Activated CD8-positive, alpha-beta T cell treated with anti-CD3 and anti-CD28 coated beads for 36 hours (primary cell): ENCODE measurements around the gene CCL21. TPM values are rescaled to one million over a fixed set of nuclear protein-coding genes. Genes with fewer than 3 reads are reported as not detected.
"Not testable (repeated sequence)": the region's sequence is repeated elsewhere in the genome, so short reads cannot be mapped to it uniquely, and the experiment has no call there.

Source experiments
- ATAC-seq: fragments of 200-7000 bp; cut with Tn5 transposase; one replicate; pipeline ENCODE4 v1.10.0; 2021; ENCODE audit warnings: mild to moderate bottlenecking, moderate library complexity
- CTCF ChIA-PET: fragments of 350-600 bp; sonication (Branson Sonifier 250); formaldehyde crosslinking; loops from one replicate; lab custom pipeline; 2021; ENCODE audit warnings: antibody characterized with exemption; lab: Charles Lee
- POLR2A ChIA-PET: fragments of 350-600 bp; sonication (Branson Sonifier 250); formaldehyde crosslinking; loops from one replicate; lab custom pipeline; 2021; ENCODE audit warnings: antibody characterized with exemption; lab: Charles Lee
- DNase-seq: peaks from one replicate; pipeline ENCODE4 v3.0.0-alpha.2; 2020
- H3K27ac Mint-ChIP-seq: one replicate; pipeline ENCODE4 v1.8.0; 2021; ENCODE audit warnings: mild to moderate bottlenecking, mixed read lengths
- H3K27me3 Mint-ChIP-seq: one replicate; pipeline ENCODE4 v1.8.0; 2021; ENCODE audit warnings: mixed read lengths
- H3K36me3 Mint-ChIP-seq: one replicate; pipeline ENCODE4 v1.8.0; 2021; ENCODE audit warnings: low read depth, mixed read lengths
- H3K4me1 Mint-ChIP-seq: one replicate; pipeline ENCODE4 v1.8.0; 2021; ENCODE audit warnings: low read depth, mixed read lengths
- H3K4me3 Mint-ChIP-seq: one replicate; pipeline ENCODE4 v1.8.0; 2021; ENCODE audit warnings: mild to moderate bottlenecking, moderate library complexity, mixed read lengths
- H3K9me3 Mint-ChIP-seq: one replicate; pipeline ENCODE4 v1.8.0; 2021; ENCODE audit warnings: mixed read lengths
- intact Hi-C: fragments of 100-400 bp; cut with micrococcal nuclease; formaldehyde crosslinking; loops from one replicate; pipeline ENCODE4 v1.10.0; 2022
- total RNA-seq, 2 experiments: library from RNA; stranded (reverse); gene quantifications; one replicate each; pipeline ENCODE4 v1.2.3, GENCODE V29; 2021
- TF ChIP-seq, protein P1 (sequence below): fragments of 200-600 bp; IDR thresholded peaks from one replicate; pipeline ENCODE4 v1.8.0; 2022; ENCODE audit warnings: antibody characterized with exemption, mild to moderate bottlenecking

Gene CCL21
- total RNA-seq, 2 experiments from 2014 or later: not detected

- intact Hi-C loops: no loop called here
- Mint-ChIP-seq H3K4me3 (no peak overlapping the region), H3K36me3 (no peaks in the 10 kb centered on the region), H3K27me3 (peaks cover 2% of the 10 kb centered on the region), H3K9me3 (no peaks in the 10 kb centered on the region), H3K27ac (no peak overlapping the region), H3K4me1 (no peaks in the 10 kb centered on the region)
- no peak for ATAC-seq
- ChIA-PET CTCF (no interaction called here), POLR2A (no interaction called here)
- TF ChIP-seq, protein P1, sequence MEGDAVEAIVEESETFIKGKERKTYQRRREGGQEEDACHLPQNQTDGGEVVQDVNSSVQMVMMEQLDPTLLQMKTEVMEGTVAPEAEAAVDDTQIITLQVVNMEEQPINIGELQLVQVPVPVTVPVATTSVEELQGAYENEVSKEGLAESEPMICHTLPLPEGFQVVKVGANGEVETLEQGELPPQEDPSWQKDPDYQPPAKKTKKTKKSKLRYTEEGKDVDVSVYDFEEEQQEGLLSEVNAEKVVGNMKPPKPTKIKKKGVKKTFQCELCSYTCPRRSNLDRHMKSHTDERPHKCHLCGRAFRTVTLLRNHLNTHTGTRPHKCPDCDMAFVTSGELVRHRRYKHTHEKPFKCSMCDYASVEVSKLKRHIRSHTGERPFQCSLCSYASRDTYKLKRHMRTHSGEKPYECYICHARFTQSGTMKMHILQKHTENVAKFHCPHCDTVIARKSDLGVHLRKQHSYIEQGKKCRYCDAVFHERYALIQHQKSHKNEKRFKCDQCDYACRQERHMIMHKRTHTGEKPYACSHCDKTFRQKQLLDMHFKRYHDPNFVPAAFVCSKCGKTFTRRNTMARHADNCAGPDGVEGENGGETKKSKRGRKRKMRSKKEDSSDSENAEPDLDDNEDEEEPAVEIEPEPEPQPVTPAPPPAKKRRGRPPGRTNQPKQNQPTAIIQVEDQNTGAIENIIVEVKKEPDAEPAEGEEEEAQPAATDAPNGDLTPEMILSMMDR: no peak
- DNase-seq: no peak
These were observed 22.9 kb upstream of the CCL21 start for GRCh38 chr9:34732886-34733285.

- no peak for ATAC-seq
These were observed 22.5 kb upstream of the CCL21 start for GRCh38 chr9:34732478-34732877.

DNA sequence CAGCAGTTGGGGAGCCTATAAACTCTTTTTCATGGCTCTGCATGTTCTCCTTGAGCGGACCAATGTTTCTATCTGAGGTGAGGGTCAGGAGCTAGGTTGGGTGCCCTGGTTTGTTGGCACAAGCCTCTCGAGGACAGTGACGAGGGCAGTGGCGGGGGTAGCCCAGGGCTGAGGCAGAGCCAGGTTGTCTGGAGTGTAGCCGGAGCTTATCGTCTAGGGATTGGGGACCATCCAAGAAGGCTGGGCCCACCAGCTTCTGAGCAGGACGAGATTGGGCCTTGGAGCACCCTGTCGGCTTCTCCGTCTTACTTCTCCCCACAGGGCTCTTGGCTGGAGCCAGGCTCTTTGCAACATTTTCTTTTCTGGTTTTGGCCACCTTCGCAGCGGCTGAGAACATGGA lies 13.2 kb upstream of the CCL21 start:
- H3K4me1 Mint-ChIP-seq: no peaks in the 10 kb centered on the region
- H3K36me3 Mint-ChIP-seq: no peaks in the 10 kb centered on the region
- ChIA-PET CTCF (interaction anchor here (1.9 kb wide), 1 partner anchor 21 kb away, joined by 7 read pairs; no protein-coding TSS in a partner anchor), POLR2A (interaction anchor here (1.5 kb wide), 1 partner anchor 21 kb away, joined by 3 read pairs; no protein-coding TSS in a partner anchor)
- H3K27ac Mint-ChIP-seq: no peak overlapping the region
- H3K27me3 Mint-ChIP-seq: peaks cover 3% of the 10 kb centered on the region
- no peak for DNase-seq
- TF ChIP-seq, protein P1: no peak
- intact Hi-C loops: no loop called here
- ATAC-seq: no peak
- H3K4me3 Mint-ChIP-seq: no peak overlapping the region
- H3K9me3 Mint-ChIP-seq: no peaks in the 10 kb centered on the region

More at GRCh38 chr9:34732478-34732877, 22.5 kb upstream of the CCL21 start:
- TF ChIP-seq, protein P1: no peak
- DNase-seq: no peak
- intact Hi-C loops: no loop called here
- no peaks in the 10 kb centered on the region for H3K4me1 Mint-ChIP-seq
- no peak overlapping the region for H3K27ac Mint-ChIP-seq
- H3K4me3 Mint-ChIP-seq: no peak overlapping the region
- POLR2A ChIA-PET: no interaction called here
- no peaks in the 10 kb centered on the region for H3K9me3 Mint-ChIP-seq
- CTCF ChIA-PET: no interaction called here
- no peaks in the 10 kb centered on the region for H3K27me3 Mint-ChIP-seq
- no peaks in the 10 kb centered on the region for H3K36me3 Mint-ChIP-seq

DNA sequence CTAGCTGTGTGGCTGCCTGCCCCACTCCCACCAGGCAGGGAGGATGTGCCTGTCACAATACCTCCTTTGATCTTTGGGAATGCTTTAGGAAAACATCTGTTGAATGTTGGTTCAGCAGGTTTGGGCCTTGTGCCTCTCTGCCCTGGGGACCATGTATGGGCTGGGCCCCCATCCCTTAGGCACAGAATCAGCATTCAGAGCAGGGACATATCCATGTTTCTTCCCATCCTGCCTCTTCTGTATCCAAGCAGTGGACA lies 9.8 kb upstream of the CCL21 start:
- H3K4me1 Mint-ChIP-seq, H3K9me3 Mint-ChIP-seq, H3K27me3 Mint-ChIP-seq, intact Hi-C loops, ATAC-seq, DNase-seq, H3K36me3 Mint-ChIP-seq, H3K4me3 Mint-ChIP-seq, H3K27ac Mint-ChIP-seq: not testable (repeated sequence)
- POLR2A ChIA-PET: interaction anchor here (0.8 kb wide), 1 partner anchor 30 kb away, joined by 3 read pairs; no protein-coding TSS in a partner anchor
- CTCF ChIA-PET: interaction anchor here (1.0 kb wide), 1 partner anchor 17 kb away, joined by 5 read pairs; no protein-coding TSS in a partner anchor

DNA sequence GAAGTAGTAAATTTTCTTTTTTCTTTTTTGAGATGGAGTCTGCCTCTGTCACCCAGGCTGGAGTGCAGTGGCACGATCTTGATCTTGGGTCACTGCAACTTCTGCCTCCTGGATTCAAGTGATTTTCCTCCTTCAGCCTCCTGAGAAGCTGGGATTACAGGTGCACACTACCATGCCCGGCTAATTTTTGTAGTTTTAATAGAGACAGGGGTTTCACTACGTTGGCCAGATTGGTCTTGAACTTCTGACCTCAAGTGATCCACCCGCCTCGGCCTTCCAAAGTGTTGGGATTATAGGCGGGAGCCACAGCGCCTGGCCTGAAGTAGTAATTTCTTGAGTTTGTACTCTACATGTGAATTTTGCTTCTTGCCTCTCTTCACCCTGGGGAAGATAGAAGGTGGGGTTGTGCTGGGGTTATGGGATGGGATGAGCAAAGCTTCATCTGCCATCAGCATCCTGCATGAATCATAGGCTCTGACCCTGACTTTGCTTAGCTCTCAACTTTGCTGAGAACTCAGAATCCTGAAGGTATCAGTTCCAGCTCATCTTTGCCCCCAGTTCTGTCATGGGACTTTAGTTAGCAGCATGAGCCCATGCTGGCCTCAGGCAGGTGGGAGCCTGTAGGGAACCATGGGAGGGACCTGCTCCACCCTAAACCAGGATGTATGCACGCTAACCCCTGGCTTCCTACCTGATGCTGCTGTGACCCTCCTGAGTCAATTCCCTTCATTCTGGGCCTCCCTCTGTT lies 9.3 kb upstream of the CCL21 start:
- peaks cover 7% of the 10 kb centered on the region for H3K27me3 Mint-ChIP-seq
- DNase-seq (no peak), ATAC-seq (no peak)
- H3K4me3 Mint-ChIP-seq: no peak overlapping the region
- CTCF ChIA-PET: interaction anchor here (1.0 kb wide), 1 partner anchor 17 kb away, joined by 5 read pairs; no protein-coding TSS in a partner anchor
- POLR2A ChIA-PET: interaction anchor here (0.8 to 2.0 kb wide), 2 partner anchors 17 to 30 kb away, joined by 3 to 5 read pairs; no protein-coding TSS in a partner anchor
- no peaks in the 10 kb centered on the region for H3K9me3 Mint-ChIP-seq
- TF ChIP-seq, protein P1: no peak
- no peak overlapping the region for H3K27ac Mint-ChIP-seq
- H3K4me1 Mint-ChIP-seq: no peaks in the 10 kb centered on the region
- H3K36me3 Mint-ChIP-seq: no peaks in the 10 kb centered on the region
- intact Hi-C loops: no loop called here
